NCI-H2029 treated with DMSO at 0.1 percent for 48 hours (cell line): ENCODE data around the gene OXGR1.
"Not testable (repeated sequence)": the region's sequence is repeated elsewhere in the genome, so short reads cannot be mapped to it uniquely, and the experiment has no call there.

Source experiments
- DNase-seq: peaks from one replicate; lab custom pipeline; 2025; lab: John Stamatoyannopoulos, UW

OXGR1 gene

GRCh38 chr13:96994017-96994857 lies at the start of gene OXGR1:
Gene OXGR1 (minus strand): TSS chr13:96994476. CDS start chr13:96987759, 6,717 bp downstream.
- DNase-seq: no peak

DNA sequence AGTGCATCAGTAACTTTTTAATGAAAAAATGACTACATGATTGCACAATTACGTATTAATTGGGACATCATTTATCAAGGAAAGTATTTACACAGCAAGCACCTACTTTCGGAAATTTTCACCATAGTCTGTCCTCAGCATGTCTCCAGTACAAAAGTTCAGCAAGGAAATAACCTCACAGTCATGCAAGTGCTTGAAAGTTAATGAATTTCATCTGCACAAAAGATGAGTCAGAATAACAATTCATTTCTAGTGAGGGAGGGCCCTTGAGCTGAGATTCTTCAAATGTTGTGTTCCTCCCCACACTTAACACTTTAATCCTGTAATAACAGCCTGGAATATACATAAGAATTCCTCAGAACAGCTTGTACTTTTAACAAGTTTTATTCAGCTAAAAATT lies 49.0 kb upstream of the OXGR1 start:
- no peak for DNase-seq

DNA sequence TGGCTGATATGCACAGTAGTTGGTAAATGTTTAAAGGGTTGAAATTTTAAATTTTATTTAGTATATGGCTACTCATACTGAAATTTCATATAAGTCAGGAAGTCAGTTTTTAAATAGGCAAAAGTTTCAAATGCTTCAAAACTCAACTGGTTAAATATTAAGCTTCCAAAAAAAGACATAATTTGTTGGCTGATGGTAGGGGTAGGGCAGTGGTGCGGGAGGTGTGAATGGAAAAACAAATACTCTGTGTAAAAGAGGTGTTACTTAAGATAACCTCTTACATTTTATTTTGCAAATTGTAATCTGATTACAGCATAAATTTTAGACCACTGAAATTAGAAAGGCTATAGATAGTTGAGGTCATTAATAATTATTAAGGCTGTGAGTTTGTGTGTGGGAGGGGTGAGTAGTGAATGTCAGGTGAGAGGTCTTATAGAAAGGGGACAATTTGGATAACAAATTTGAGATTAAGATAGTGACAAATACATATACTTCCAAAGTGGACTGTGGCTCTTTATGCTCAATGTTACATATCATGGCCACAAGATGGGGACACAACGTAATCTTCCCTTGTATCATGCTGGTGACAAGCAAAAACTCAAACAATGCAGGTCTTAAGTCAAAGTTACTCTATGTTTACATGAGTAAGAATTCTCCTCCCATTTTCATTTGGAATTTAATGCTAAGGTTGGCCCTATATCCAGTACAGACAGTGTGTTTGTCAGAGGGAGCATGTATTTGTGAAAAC lies 36.6 kb upstream of the OXGR1 start:
- no peak for DNase-seq

- no peak for DNase-seq
Observed at GRCh38 chr13:97028441-97029299, 34.4 kb upstream of the OXGR1 start.

- no peak for DNase-seq
Observed at GRCh38 chr13:97027162-97027554, 32.9 kb upstream of the OXGR1 start.

DNA sequence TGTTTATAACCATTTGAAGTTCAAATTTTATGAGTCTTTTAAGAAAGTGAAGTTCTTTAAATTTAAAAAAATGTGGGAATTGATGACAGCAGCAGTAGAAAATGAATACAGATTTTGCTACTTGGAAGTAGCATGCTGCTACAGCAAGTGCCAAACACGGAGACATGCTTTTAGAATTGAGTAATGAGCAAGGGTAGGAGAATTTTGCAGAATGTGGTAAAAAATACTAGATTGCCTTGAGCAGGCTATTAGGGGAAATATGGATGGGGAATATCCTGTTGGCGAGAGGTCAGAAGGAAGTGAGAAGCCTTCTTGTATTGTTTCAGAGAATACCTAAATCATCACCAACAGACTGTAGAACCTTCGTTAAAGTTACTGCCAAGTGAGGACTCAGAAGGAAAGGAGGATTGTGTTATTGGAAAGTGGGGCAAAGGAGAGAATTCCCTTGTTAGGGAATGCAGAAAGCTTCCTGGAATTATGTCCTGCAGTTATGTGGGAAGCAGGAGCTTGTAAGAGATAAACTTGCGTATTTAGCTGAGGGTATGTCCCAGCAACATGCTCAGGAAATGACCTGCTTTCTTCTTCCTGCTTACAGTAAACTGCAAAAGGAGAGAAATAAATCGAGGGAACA lies 32.4 kb upstream of the OXGR1 start:
- DNase-seq: no peak

GRCh38 chr13:97023812-97024211 lies 29.5 kb upstream of the OXGR1 start:
- not testable (repeated sequence) for DNase-seq

DNA sequence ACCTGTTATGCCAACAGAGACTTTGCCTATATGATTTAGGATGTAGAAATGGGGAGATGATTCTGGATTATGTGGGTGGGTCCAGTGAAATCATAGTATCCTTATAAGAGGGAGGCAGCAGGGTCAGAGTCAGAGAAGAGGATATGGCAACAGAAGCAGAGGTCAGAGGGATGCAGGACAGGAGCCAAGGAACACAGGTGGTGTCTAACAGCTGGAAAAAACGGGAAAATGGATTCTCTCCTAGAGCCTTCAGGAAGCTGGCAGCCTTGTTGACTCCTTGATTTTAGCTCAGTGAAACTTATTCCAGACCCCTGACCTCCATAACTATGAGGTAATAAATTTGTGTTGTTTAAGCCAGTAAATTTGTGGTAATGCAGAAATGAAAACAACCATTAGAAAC lies 28.8 kb upstream of the OXGR1 start:
- no peak for DNase-seq

- no peak for DNase-seq
Observed at GRCh38 chr13:97021241-97021640, 27.0 kb upstream of the OXGR1 start.

DNA sequence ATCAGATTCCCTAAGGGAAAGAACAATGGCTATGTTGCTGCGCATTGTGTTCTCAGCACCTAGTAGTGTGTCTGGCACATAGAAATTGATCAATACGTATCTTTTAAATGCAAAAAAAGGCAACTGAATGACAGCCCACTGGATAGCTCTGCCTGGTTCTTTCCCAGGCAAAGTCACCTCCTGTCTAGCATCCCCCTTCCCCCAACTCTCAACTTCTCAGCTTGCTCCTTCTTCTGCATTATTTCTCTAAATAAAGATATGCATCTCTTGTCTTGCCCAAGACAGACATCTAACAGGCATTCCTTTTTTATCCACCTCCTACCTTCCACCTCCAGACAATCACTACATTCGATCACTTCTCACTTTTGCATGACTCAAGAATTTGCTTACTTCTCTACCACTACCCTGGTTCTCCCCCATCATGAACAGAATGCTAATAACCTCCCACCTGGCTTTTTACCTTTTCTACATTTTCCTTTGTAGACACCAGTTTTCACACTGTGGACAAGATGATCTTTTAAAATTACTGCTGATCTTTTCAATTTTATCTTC lies 26.5 kb upstream of the OXGR1 start:
- DNase-seq: no peak

DNA sequence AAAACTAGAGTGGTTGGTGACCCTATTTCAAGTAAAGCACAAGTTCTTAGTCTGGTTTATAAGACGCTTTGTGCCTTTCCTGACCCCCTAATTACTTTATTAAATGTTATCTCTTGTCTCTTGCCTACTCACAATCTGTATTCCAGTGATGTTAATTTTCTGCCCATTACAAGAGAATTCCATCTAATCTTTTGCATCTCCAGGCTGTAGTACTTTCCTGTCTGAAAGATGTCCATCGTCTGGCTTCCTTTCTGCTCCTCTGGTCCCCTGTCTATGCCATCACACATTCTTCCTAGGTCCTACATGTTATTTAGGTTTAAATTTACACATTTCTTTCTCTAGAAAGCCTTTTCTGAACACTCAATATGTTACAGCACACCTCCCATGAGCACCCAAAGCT lies 25.9 kb upstream of the OXGR1 start:
- DNase-seq: no peak

GRCh38 chr13:97019236-97019635 lies 25.0 kb upstream of the OXGR1 start:
- DNase-seq: no peak

- DNase-seq: no peak
Observed at GRCh38 chr13:97018029-97018819, 23.9 kb upstream of the OXGR1 start.

DNA sequence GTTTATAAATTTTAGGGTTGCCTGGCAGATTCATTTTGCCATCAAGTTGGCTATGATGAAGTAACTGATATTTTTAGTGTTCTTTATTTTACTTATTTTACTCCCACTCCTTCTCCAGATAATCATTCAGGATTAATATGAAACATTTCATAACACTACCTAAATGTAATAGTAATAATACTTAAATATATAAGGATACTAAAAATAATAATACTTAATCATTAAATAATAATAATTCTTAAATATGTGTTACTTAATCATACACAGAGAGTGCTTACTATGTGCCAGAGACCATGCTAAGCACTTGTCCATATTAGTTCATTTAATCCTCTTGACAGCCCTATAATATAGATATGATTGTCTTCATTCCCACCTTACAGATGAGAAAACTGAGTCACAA lies 23.0 kb upstream of the OXGR1 start:
- DNase-seq: no peak

DNA sequence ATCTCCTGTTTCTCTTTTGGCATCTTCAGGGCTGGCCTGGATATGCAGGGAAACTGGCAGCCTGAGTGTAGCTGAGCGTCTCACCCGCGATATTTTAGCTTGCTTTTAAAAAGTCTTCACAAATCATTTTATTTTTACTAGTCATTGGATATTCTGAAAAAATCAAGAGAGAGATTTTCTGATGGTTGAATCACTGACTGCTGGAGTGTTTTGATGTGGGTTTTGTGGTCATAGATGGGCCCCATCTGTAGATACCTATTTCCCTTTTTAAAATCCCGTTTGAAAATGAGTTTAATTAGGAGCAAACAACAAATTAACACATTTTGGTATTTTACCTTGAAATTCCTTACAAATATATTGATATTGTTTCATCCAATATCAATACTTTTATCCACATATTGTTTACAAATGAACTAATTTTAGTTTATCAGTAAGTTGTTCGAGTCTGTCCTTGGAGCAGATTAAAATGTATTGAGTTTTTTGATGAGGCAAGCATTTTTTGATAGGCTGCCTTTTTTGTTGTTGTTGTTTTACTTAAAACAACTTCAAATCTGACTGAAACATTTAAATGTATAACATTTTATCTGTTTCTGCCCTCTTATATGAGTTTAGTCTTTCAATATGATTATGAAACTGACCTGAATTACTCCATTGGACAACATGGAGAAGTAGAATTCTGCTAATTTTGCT lies 21.5 kb upstream of the OXGR1 start:
- DNase-seq: no peak

GRCh38 chr13:97012251-97013048 lies 18.2 kb upstream of the OXGR1 start:
- DNase-seq: no peak

DNA sequence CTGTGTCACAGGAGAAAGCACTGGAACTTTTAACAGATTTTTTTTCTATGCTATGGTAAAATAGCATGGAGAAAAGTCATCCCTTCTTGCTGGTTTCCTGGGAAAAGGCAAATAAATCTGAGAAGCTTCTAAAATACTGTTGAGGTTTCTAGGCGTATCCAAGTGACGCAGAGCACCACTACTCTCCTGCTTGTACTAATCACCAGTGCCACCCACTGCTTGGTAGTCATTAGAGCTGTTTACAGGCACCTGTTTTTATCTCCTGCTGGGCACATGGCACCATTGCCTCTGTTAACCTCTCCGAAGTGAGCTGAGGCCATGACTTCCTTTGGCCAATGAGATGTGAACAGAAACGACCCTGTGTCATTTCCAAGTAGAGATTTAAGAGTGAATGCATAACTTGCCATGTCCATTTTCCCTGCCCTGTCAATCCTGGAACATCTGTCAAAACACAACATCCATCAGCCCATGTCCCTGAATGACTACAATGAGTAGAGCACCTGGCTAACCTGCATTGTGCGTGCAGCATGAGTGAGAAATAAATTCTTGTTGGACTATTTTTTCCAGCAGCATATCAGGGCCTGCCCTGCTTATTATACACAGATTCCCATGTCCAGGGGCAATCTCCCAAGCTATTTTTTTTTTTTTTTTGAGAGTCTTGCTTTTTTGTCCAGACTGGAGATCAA lies 17.3 kb upstream of the OXGR1 start:
- no peak for DNase-seq

DNA sequence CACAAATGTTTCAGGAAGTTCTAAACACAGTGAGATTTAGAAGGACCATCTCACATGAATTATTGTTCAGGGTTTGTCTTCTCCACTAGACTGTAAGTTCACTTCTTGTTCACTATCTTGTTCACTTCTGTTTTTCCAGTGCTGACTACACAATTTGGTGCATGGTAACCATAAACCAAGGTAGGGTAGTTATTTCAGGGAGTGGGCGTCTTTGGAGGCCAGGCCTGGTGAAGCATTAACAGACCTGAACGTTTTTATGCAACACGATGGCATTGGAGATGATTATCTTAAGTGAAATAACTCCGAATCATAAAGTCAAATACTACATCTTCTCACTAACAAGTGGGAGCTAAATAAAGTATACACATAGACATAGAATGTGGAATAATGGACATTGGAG lies 14.4 kb upstream of the OXGR1 start:
- DNase-seq: no peak
